HepG2 (cell line): ENCODE data around the gene CD2AP. TPM values are rescaled to one million over a fixed set of nuclear protein-coding genes. Genes with fewer than 3 reads are reported as not detected.

ENCODE experiments used
- ATAC-seq: fragments of 200-7000 bp; cut with Tn5 transposase; 3 replicates; pipeline ENCODE4 v1.9.1; 2020; ENCODE audit warnings: mild to moderate bottlenecking, moderate library complexity
- BruUV-seq: library from RNA; stranded (reverse); fragments of 400-500 nt; replicated peaks from 2 replicates; lab custom pipeline; 2021; lab: Mats Ljungman, UMichigan
- CTCF ChIA-PET: fragments of 300-600 bp; formaldehyde crosslinking; extraction: SDS; loops from one replicate; lab custom pipeline; 2021; ENCODE audit warnings: low total read pairs, inconsistent platforms, low intra/inter-chr PET ratio; lab: Yijun Ruan, JAX
- POLR2A ChIA-PET: fragments of 350-600 bp; sonication (Branson Sonifier 250); formaldehyde crosslinking; loops from one replicate; lab custom pipeline; 2020; ENCODE audit warnings: antibody characterized with exemption, inconsistent platforms; lab: Yijun Ruan, JAX
- DNase-seq: peaks from one replicate; pipeline ENCODE4 v3.0.0-alpha.2; 2015; ENCODE audit warnings: low spot score
- FAIRE-seq: peaks from 3 replicates; lab custom pipeline; 2011; peaks lifted over from hg19 to GRCh38; lab: Jason Lieb, UNC
- H2AFZ ChIP-seq: one replicate; pipeline ENCODE4 v1.6.1; 2011; ENCODE audit warnings: low read length, inconsistent platforms
- H3K27ac ChIP-seq: fragments of 300-600 bp; 3 replicates; pipeline ENCODE4 v1.8.0; 2011; ENCODE audit warnings: mixed run types, mild to moderate bottlenecking, mixed read lengths, low read length, inconsistent platforms; ENCODE audit not compliant: insufficient read depth; ENCODE audit errors: extremely low read length
- H3K27me3 ChIP-seq, 2 experiments: fragments of 200-600 bp in 1 of 2; 2 replicates in 1 of 2; 3 replicates in 1 of 2; pipeline versions ENCODE4 v1.6.0 to v1.8.0; 2011; ENCODE audit warnings: low read length in 2 of 2, mild to moderate bottlenecking in 2 of 2, moderate library complexity in 2 of 2, inconsistent platforms in 1 of 2; ENCODE audit not compliant: insufficient read depth in 2 of 2, control insufficient read depth in 1 of 2
- H3K36me3 ChIP-seq, 2 experiments: fragments of 200-600 bp in 1 of 2; replicated peaks in 1 of 2; 2 replicates in 1 of 2; 3 replicates in 1 of 2; pipeline versions ENCODE4 v1.5.1 to v1.8.0; 2011; ENCODE audit warnings: low read length in 2 of 2, inconsistent platforms in 1 of 2; ENCODE audit not compliant: insufficient read depth in 2 of 2, control insufficient read depth in 1 of 2
- H3K4me1 ChIP-seq: 2 replicates; pipeline ENCODE4 v1.5.1; 2012; ENCODE audit warnings: low read length, inconsistent platforms; ENCODE audit not compliant: insufficient read depth
- H3K4me2 ChIP-seq: 2 replicates; pipeline ENCODE4 v1.6.0; 2011; ENCODE audit warnings: low read depth, low read length, inconsistent platforms
- H3K4me3 ChIP-seq, 3 experiments: fragments of 200-600 bp in 1 of 3; sonication (generic), shearing (Covaris generic) in 1 of 3; replicated peaks in 1 of 3; 2 replicates each; pipeline ENCODE4 v1.5.1; 2011 to 2016; ENCODE audit warnings: low read length in 3 of 3, inconsistent platforms in 2 of 3, low read depth in 2 of 3, mild to moderate bottlenecking in 2 of 3, control low read depth in 1 of 3, mixed read lengths in 1 of 3; ENCODE audit not compliant: insufficient read depth in 1 of 3
- H3K79me2 ChIP-seq: one replicate; pipeline ENCODE4 v1.6.1; 2011; ENCODE audit warnings: low read length, inconsistent platforms; ENCODE audit not compliant: insufficient read depth
- H3K9ac ChIP-seq: 2 replicates; pipeline ENCODE4 v1.6.0; 2011; ENCODE audit warnings: mild to moderate bottlenecking, low read depth, low read length, inconsistent platforms; ENCODE audit not compliant: insufficient read depth
- H3K9me3 ChIP-seq: 2 replicates; pipeline ENCODE4 v1.5.1; 2012; ENCODE audit warnings: mild to moderate bottlenecking, low read length
- H4K20me1 ChIP-seq: 2 replicates; pipeline ENCODE4 v1.6.0; 2011; ENCODE audit warnings: inconsistent platforms, mild to moderate bottlenecking, low read length, moderate library complexity; ENCODE audit not compliant: insufficient read depth
- CAMTA2 ChIP-seq: sonication (generic); formaldehyde crosslinking; IDR thresholded peaks from 2 replicates; pipeline ENCODE4 v1.4.0; 2020; ENCODE audit warnings: mild to moderate bottlenecking, missing genetic modification reagents, borderline replicate concordance
- GZF1 ChIP-seq: sonication (generic); formaldehyde crosslinking; IDR thresholded peaks from 2 replicates; pipeline ENCODE4 v1.5.1; 2020; ENCODE audit warnings: mild to moderate bottlenecking, missing genetic modification reagents
- HOXA5 ChIP-seq: sonication (generic); formaldehyde crosslinking; IDR thresholded peaks from 2 replicates; pipeline ENCODE4 v1.4.0; 2020; ENCODE audit warnings: missing genetic modification reagents
- MIER3 ChIP-seq: IDR thresholded peaks from 2 replicates; pipeline ENCODE4 v1.6.1; 2016; ENCODE audit warnings: missing compliant biosample characterization, borderline replicate concordance
- RFX5 ChIP-seq: IDR thresholded peaks from 2 replicates; pipeline ENCODE4 v1.6.1; 2011; ENCODE audit warnings: low read depth, low read length, improper control_type of control experiment
- SIX4 ChIP-seq: sonication (generic); formaldehyde crosslinking; IDR thresholded peaks from 2 replicates; pipeline ENCODE4 v1.4.0; 2020; ENCODE audit warnings: missing genetic modification reagents
- ZNF3 ChIP-seq: IDR thresholded peaks from 2 replicates; pipeline ENCODE4 v1.7.0; 2017; ENCODE audit warnings: inconsistent platforms
- ZNF652 ChIP-seq: IDR thresholded peaks from 2 replicates; pipeline ENCODE4 v1.6.1; 2016; ENCODE audit warnings: low read depth, borderline replicate concordance
- WGBS: methylation state at CpG from one replicate; pipeline ENCODE4 v1.1.6; 2017; ENCODE audit warnings: low lambda C conversion rate; 5-methylcytosine and 5-hydroxymethylcytosine counted together
- in situ Hi-C: cut with HindIII; loops from 2 replicates; pipeline ENCODE4 v1.10.0; 2017; ENCODE audit warnings: low pct_unique_long_range_greater_than_20kb; ENCODE audit not compliant: extremely low pct_ligation_motif_present
- intact Hi-C: fragments of 100-400 bp; cut with micrococcal nuclease; formaldehyde crosslinking; loops from one replicate; pipeline ENCODE4 v1.10.0; 2022; ENCODE audit not compliant: unreplicated experiment
- polyA plus RNA-seq, 8 experiments: library from polyadenylated mRNA; depleted of rRNA in 3 of 8; stranded (reverse) in 7 of 8; unstranded in 1 of 8; fragments of >200 nt; fragmentation: Illumina TruSeq in 4 of 8; extraction: Trizol in 4 of 8; gene quantifications; 2 replicates each; pipeline versions ENCODE4 v1.2.1 to v1.2.3, GENCODE V29; 2011 to 2016; ENCODE audit warnings: low read depth in 4 of 8, missing spikeins in 1 of 8, mixed read lengths in 1 of 8; ENCODE audit not compliant: insufficient read depth in 1 of 8
- total RNA-seq, 5 experiments: library from RNA; depleted of rRNA; stranded (reverse); fragments of >200 nt; fragmentation: Illumina TruSeq; extraction: Trizol; gene quantifications; 2 replicates each; pipeline ENCODE4 v1.2.3, GENCODE V29; 2016; ENCODE audit warnings: low read depth in 1 of 5

The CD2AP gene
- total and polyA plus RNA-seq, 2 of the 13 experiments (the other 11 are each of a cell fraction or from before 2014, with no cell fraction given) = 8.6 to 31.9 TPM

DNA sequence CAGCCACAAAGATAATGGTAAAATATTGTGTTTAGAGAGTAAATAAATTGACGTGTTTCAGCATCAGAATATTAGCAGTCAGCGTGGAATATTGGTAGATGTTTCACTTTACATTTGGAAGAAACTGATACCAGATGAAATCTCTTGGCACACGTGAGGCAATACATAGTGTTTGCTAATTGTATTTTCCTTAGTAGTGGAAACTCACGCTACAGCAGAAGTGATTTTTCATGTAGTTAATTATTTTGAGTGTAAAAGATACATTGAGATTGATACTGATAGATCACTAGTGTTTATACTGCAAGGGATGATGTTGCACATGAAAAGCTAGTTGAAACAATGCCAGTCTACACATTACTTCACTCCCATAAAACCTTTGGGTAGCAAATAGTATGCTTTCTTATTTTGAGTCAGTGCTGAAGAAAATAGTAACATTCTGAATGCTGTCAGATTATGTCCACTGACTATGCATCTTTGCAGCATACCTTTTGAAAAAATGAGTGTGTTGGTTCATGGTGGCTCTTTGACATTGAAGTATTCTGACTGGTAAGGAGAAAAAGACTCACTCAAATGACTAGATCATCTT, 59.3 kb downstream of the CD2AP start:
- peaks cover 4 to 37% of the 10 kb centered on the region in 2 experiments; a peak in 4 of 5 replicates for H3K36me3 ChIP-seq
- H3K4me3 ChIP-seq = no peak overlapping the region
- no TSS peak for BruUV-seq
- CTCF ChIA-PET = no interaction called here
- no peak for TF ChIP-seq GZF1 (CRISPR knock-in tag)
- TF ChIP-seq MIER3 (CRISPR knock-in tag) = no peak
- TF ChIP-seq ZNF3 = no peak
- TF ChIP-seq ZNF652 (CRISPR knock-in tag) = no peak
- no peak for TF ChIP-seq SIX4 (CRISPR knock-in tag)
- no peak for TF ChIP-seq HOXA5 (CRISPR knock-in tag)
- intact Hi-C loops = no loop called here
- no peaks in the 10 kb centered on the region for H3K27me3 ChIP-seq
- peaks cover 18% of the 10 kb centered on the region; the same call in 1 of the 2 replicates for H3K4me1 ChIP-seq
- no peaks in the 10 kb centered on the region for H3K9me3 ChIP-seq
- 98% methylated on average over 4 of the region's 4 CpGs for WGBS
- in situ Hi-C loops = no loop called here
- peaks cover 8% of the 10 kb centered on the region for H3K79me2 ChIP-seq
- H3K9ac ChIP-seq = no peak overlapping the region
- H2AFZ ChIP-seq = no peak overlapping the region
- H4K20me1 ChIP-seq = no peaks in the 10 kb centered on the region
- no peak overlapping the region for H3K4me2 ChIP-seq
- POLR2A ChIA-PET = no interaction called here
- no peak overlapping the region for H3K27ac ChIP-seq
- DNase-seq = no peak
- no peak for FAIRE-seq
- no peak for ATAC-seq

DNA sequence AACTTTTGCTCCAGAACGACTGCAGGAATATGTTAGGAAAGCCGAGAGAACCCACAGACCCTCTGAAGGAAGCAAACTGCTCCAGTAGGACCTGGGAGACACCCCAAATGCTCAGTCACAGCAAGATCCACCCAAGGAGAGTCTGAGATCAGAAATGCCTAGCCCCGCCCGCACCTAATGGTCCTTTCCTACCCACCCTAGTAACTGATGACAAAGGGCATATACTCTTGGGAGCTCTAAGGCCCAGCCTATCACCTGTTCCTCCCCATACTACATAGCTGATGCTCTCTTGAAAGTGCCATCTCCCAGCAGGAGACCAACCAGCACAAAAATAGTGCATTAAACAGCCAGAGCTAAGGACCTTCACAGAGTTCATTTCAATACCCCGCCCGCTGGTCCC, 67.6 kb downstream of the CD2AP start:
- CTCF ChIA-PET = no interaction called here

More for the DNA sequence above, 67.6 kb downstream of the CD2AP start:
- intact Hi-C loops (no loop called here), in situ Hi-C loops (no loop called here)
- Histone ChIP-seq H2AFZ (no peak overlapping the region), H3K4me3 (no peak overlapping the region), H3K9me3 (no peaks in the 10 kb centered on the region), H3K9ac (no peak overlapping the region), H3K27me3 (no peaks in the 10 kb centered on the region), H3K4me1 (no peaks in the 10 kb centered on the region), H3K79me2 (peaks cover 5% of the 10 kb centered on the region), H3K4me2 (no peak overlapping the region), H4K20me1 (no peaks in the 10 kb centered on the region), H3K27ac (no peak overlapping the region), H3K36me3 (peaks cover 6 to 36% of the 10 kb centered on the region in 2 experiments)
- no peak for ATAC-seq
- no peak for DNase-seq
- WGBS = over 99% methylated on average over 6 of the region's 6 CpGs
- no peak for FAIRE-seq
- TF ChIP-seq CAMTA2 (no peak), RFX5 (peak; percentile 79)
- no TSS peak for BruUV-seq
- POLR2A ChIA-PET = no interaction called here
